NCI-H2107 treated with DMSO at 0.1 percent for 48 hours (cell line): ENCODE results near the gene POT1.

Experiments
- DNase-seq: peaks from one replicate; lab custom pipeline; 2025; ENCODE audit not compliant: unreplicated experiment; lab: John Stamatoyannopoulos, UW

POT1 gene

GRCh38 chr7:124811341-124811740 lies 118.3 kb downstream of the POT1 start:
- DNase-seq: no peak

- no peak for DNase-seq
These were observed 119.0 kb downstream of the POT1 start for GRCh38 chr7:124810605-124811004.

- DNase-seq: no peak
These were observed 121.4 kb downstream of the POT1 start for GRCh38 chr7:124808206-124808605.

GRCh38 chr7:124801330-124801895 lies 128.2 kb downstream of the POT1 start:
- no peak for DNase-seq

- DNase-seq: no peak
These were observed 129.2 kb downstream of the POT1 start for GRCh38 chr7:124800386-124800785.

GRCh38 chr7:124799448-124799847 lies 130.2 kb downstream of the POT1 start:
- no peak for DNase-seq

GRCh38 chr7:124796771-124797170 lies 132.9 kb downstream of the POT1 start:
- no peak for DNase-seq

GRCh38 chr7:124792696-124793095 lies 136.9 kb downstream of the POT1 start:
- no peak for DNase-seq

GRCh38 chr7:124792002-124792401 lies 137.6 kb downstream of the POT1 start:
- no peak for DNase-seq

- no peak for DNase-seq
These were observed 138.2 kb downstream of the POT1 start for GRCh38 chr7:124791426-124791825.

- no peak for DNase-seq
These were observed 139.0 kb downstream of the POT1 start for GRCh38 chr7:124790645-124791044.

GRCh38 chr7:124785994-124786393 lies 143.6 kb downstream of the POT1 start:
- no peak for DNase-seq

GRCh38 chr7:124784879-124785818 lies 144.5 kb downstream of the POT1 start:
- DNase-seq: peak; percentile 49

GRCh38 chr7:124783271-124783670 lies 146.4 kb downstream of the POT1 start:
- no peak for DNase-seq

- no peak for DNase-seq
These were observed 147.5 kb downstream of the POT1 start for GRCh38 chr7:124781907-124782734.

- DNase-seq: no peak
These were observed 148.2 kb downstream of the POT1 start for GRCh38 chr7:124781418-124781817.

- no peak for DNase-seq
These were observed 149.0 kb downstream of the POT1 start for GRCh38 chr7:124780608-124781007.

GRCh38 chr7:124780056-124780455 lies 149.6 kb downstream of the POT1 start:
- DNase-seq: no peak

- DNase-seq: no peak
These were observed 150.0 kb downstream of the POT1 start for GRCh38 chr7:124779620-124780019.

- DNase-seq: peak; percentile 20
These were observed 150.4 kb downstream of the POT1 start for GRCh38 chr7:124779194-124779593.

- DNase-seq: no peak
These were observed 152.4 kb downstream of the POT1 start for GRCh38 chr7:124777268-124777667.

- DNase-seq: no peak
These were observed 153.5 kb downstream of the POT1 start for GRCh38 chr7:124776153-124776552.
